ENCODE results near the gene MAB21L3.

The MAB21L3 gene

GRCh38 chr1:116076831-116077230 is 34.4 kb upstream of the MAB21L3 start:
- no peaks in the 10 kb centered on the region for H3K27me3 ChIP-seq (replicated peaks in 2 of 5; ENCODE audit: control insufficient read depth in 4 of 5, insufficient read depth in 5 of 5, low read length in 4 of 5)
- H3K36me3 ChIP-seq (ENCODE audit: control insufficient read depth in 4 of 4, insufficient read depth in 4 of 4, low read length in 3 of 4), result no peaks in the 10 kb centered on the region
- H3K27ac ChIP-seq (ENCODE audit: insufficient read depth in 1 of 2, low read depth in 1 of 2, low read length in 2 of 2, poor library complexity in 1 of 2, severe bottlenecking in 2 of 2), result no peak overlapping the region
- ChIA-PET POLR2A (no interaction called here), CTCF (no interaction called here)
- no peak overlapping the region for H3K4me3 ChIP-seq (ENCODE audit: control insufficient read depth in 1 of 7, extremely low read depth in 1 of 7, insufficient read depth in 4 of 7, low read depth in 2 of 7, low read length in 6 of 7)
- no peak for DNase-seq
- WGBS (ENCODE audit: insufficient coverage), result no CpG with 5 or more reads among the region's 3 CpGs
- no peaks in the 10 kb centered on the region for H3K9me3 ChIP-seq (ENCODE audit: control extremely low read depth in 1 of 5, control insufficient read depth in 4 of 5, insufficient read depth in 2 of 5, low read depth in 1 of 5, low read length in 4 of 5)
- H3K4me1 ChIP-seq (ENCODE audit: control extremely low read depth in 1 of 4, control insufficient read depth in 4 of 4, insufficient read depth in 4 of 4, low read length in 3 of 4), result no peaks in the 10 kb centered on the region

GRCh38 chr1:116078699-116079223 is 32.4 kb upstream of the MAB21L3 start:
- H3K4me1 ChIP-seq (ENCODE audit: control extremely low read depth in 1 of 4, control insufficient read depth in 4 of 4, insufficient read depth in 4 of 4, low read length in 3 of 4), result no peaks in the 10 kb centered on the region
- H3K36me3 ChIP-seq (ENCODE audit: control insufficient read depth in 4 of 4, insufficient read depth in 4 of 4, low read length in 3 of 4), result no peaks in the 10 kb centered on the region
- H3K27ac ChIP-seq (ENCODE audit: insufficient read depth in 1 of 2, low read depth in 1 of 2, low read length in 2 of 2, poor library complexity in 1 of 2, severe bottlenecking in 2 of 2), result no peak overlapping the region
- CTCF ChIA-PET, result no interaction called here
- no peaks in the 10 kb centered on the region for H3K9me3 ChIP-seq (ENCODE audit: control extremely low read depth in 1 of 5, control insufficient read depth in 4 of 5, insufficient read depth in 2 of 5, low read depth in 1 of 5, low read length in 4 of 5)
- H3K4me3 ChIP-seq (ENCODE audit: control insufficient read depth in 1 of 7, extremely low read depth in 1 of 7, insufficient read depth in 4 of 7, low read depth in 2 of 7, low read length in 6 of 7), result no peak overlapping the region
- POLR2A ChIA-PET, result no interaction called here
- no peaks in the 10 kb centered on the region for H3K27me3 ChIP-seq (replicated peaks in 2 of 5; ENCODE audit: control insufficient read depth in 4 of 5, insufficient read depth in 5 of 5, low read length in 4 of 5)
- WGBS (ENCODE audit: insufficient coverage), result 82% methylated on average over 3 of the region's 6 CpGs
- DNase-seq, result no peak

DNA sequence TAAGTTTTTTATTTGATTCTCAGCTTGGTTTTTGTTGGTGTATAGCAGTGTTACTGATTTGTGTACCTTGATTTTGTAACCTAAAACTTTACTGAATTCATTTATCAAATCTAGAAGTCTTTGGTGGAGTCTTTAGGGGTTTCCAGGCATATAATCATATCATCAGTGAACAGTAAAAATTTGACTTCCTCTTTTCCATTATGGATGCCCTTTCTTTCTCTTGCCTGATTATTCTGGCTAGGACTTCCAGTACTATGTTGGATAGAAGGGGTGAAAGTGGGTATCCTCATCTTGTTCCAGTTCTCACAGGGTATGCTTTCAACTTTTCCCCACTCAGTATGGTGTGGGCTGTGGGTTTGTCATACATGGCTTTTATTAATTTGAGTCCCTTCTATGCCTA is 23.6 kb upstream of the MAB21L3 start:
- POLR2A ChIA-PET, result no interaction called here
- no peaks in the 10 kb centered on the region for H3K4me1 ChIP-seq (ENCODE audit: control extremely low read depth in 1 of 4, control insufficient read depth in 4 of 4, insufficient read depth in 4 of 4, low read length in 3 of 4)
- H3K36me3 ChIP-seq (ENCODE audit: control insufficient read depth in 4 of 4, insufficient read depth in 4 of 4, low read length in 3 of 4), result no peaks in the 10 kb centered on the region

GRCh38 chr1:116089870-116090269 is 21.3 kb upstream of the MAB21L3 start:
- POLR2A ChIA-PET, result no interaction called here
- DNase-seq, result no peak
- Histone ChIP-seq H3K4me1 (ENCODE audit: control extremely low read depth in 1 of 4, control insufficient read depth in 4 of 4, insufficient read depth in 4 of 4, low read length in 3 of 4) (no peaks in the 10 kb centered on the region), H3K4me3 (ENCODE audit: control insufficient read depth in 1 of 7, extremely low read depth in 1 of 7, insufficient read depth in 4 of 7, low read depth in 2 of 7, low read length in 6 of 7) (no peak overlapping the region), H3K9me3 (ENCODE audit: control extremely low read depth in 1 of 5, control insufficient read depth in 4 of 5, insufficient read depth in 2 of 5, low read depth in 1 of 5, low read length in 4 of 5) (peaks cover 0 to 54% (median 8%) of the 10 kb centered on the region in 5 experiments), H3K27me3 (replicated peaks in 2 of 5; ENCODE audit: control insufficient read depth in 4 of 5, insufficient read depth in 5 of 5, low read length in 4 of 5) (no peaks in the 10 kb centered on the region), H3K36me3 (ENCODE audit: control insufficient read depth in 4 of 4, insufficient read depth in 4 of 4, low read length in 3 of 4) (no peaks in the 10 kb centered on the region), H3K27ac (ENCODE audit: insufficient read depth in 1 of 2, low read depth in 1 of 2, low read length in 2 of 2, poor library complexity in 1 of 2, severe bottlenecking in 2 of 2) (no peak overlapping the region)
- CTCF ChIA-PET, result no interaction called here
- WGBS (ENCODE audit: insufficient coverage), result 100% methylated on average over 1 of the region's 1 CpG

More for the DNA sequence above, 23.6 kb upstream of the MAB21L3 start:
- Histone ChIP-seq H3K4me3 (ENCODE audit: control insufficient read depth in 1 of 7, extremely low read depth in 1 of 7, insufficient read depth in 4 of 7, low read depth in 2 of 7, low read length in 6 of 7) (no peak overlapping the region), H3K9me3 (ENCODE audit: control extremely low read depth in 1 of 5, control insufficient read depth in 4 of 5, insufficient read depth in 2 of 5, low read depth in 1 of 5, low read length in 4 of 5) (peaks cover 0 to 41% (median 5%) of the 10 kb centered on the region in 5 experiments), H3K27ac (ENCODE audit: insufficient read depth in 1 of 2, low read depth in 1 of 2, low read length in 2 of 2, poor library complexity in 1 of 2, severe bottlenecking in 2 of 2) (no peak overlapping the region), H3K27me3 (replicated peaks in 2 of 5; ENCODE audit: control insufficient read depth in 4 of 5, insufficient read depth in 5 of 5, low read length in 4 of 5) (no peaks in the 10 kb centered on the region)
- CTCF ChIA-PET, result no interaction called here
- no peak for DNase-seq

DNA sequence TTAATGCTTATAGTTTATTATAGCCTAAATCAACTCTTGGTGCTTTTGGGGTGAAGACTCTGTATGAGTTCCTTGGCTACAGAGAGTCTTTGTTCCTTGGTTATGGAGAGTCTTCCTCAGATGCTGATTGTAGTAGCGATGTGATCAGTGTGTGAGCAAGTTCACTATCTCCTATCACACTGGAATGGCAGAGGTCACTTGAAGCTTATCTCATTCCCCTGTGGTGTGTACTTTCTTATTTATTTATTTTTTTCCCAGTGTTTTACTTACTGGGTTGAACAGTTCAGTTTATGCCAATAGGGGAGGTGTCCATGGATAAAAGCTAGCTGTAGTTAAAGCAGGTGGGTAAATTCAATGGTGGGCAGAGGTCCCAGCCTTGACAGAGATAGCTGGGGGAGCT is 20.1 kb upstream of the MAB21L3 start:
- H3K4me1 ChIP-seq (ENCODE audit: control extremely low read depth in 1 of 4, control insufficient read depth in 4 of 4, insufficient read depth in 4 of 4, low read length in 3 of 4), result no peaks in the 10 kb centered on the region
- peaks cover 0 to 59% (median 8%) of the 10 kb centered on the region in 5 experiments for H3K9me3 ChIP-seq (ENCODE audit: control extremely low read depth in 1 of 5, control insufficient read depth in 4 of 5, insufficient read depth in 2 of 5, low read depth in 1 of 5, low read length in 4 of 5)
- no peaks in the 10 kb centered on the region for H3K27me3 ChIP-seq (replicated peaks in 2 of 5; ENCODE audit: control insufficient read depth in 4 of 5, insufficient read depth in 5 of 5, low read length in 4 of 5)
- no peak for DNase-seq
- no peak overlapping the region for H3K4me3 ChIP-seq (ENCODE audit: control insufficient read depth in 1 of 7, extremely low read depth in 1 of 7, insufficient read depth in 4 of 7, low read depth in 2 of 7, low read length in 6 of 7)
- no peaks in the 10 kb centered on the region for H3K36me3 ChIP-seq (ENCODE audit: control insufficient read depth in 4 of 4, insufficient read depth in 4 of 4, low read length in 3 of 4)
- no peak overlapping the region for H3K27ac ChIP-seq (ENCODE audit: insufficient read depth in 1 of 2, low read depth in 1 of 2, low read length in 2 of 2, poor library complexity in 1 of 2, severe bottlenecking in 2 of 2)
- POLR2A ChIA-PET, result no interaction called here
- CTCF ChIA-PET, result no interaction called here
- no CpG with 5 or more reads among the region's 1 CpG for WGBS (ENCODE audit: insufficient coverage)

GRCh38 chr1:116092752-116093489 is 18.3 kb upstream of the MAB21L3 start:
- CTCF ChIA-PET, result no interaction called here
- Histone ChIP-seq H3K27ac (ENCODE audit: insufficient read depth in 1 of 2, low read depth in 1 of 2, low read length in 2 of 2, poor library complexity in 1 of 2, severe bottlenecking in 2 of 2) (no peak overlapping the region), H3K4me3 (ENCODE audit: control insufficient read depth in 1 of 7, extremely low read depth in 1 of 7, insufficient read depth in 4 of 7, low read depth in 2 of 7, low read length in 6 of 7) (no peak overlapping the region), H3K36me3 (ENCODE audit: control insufficient read depth in 4 of 4, insufficient read depth in 4 of 4, low read length in 3 of 4) (no peaks in the 10 kb centered on the region), H3K9me3 (ENCODE audit: control extremely low read depth in 1 of 5, control insufficient read depth in 4 of 5, insufficient read depth in 2 of 5, low read depth in 1 of 5, low read length in 4 of 5) (peaks cover 0 to 65% (median 8%) of the 10 kb centered on the region in 5 experiments), H3K4me1 (ENCODE audit: control extremely low read depth in 1 of 4, control insufficient read depth in 4 of 4, insufficient read depth in 4 of 4, low read length in 3 of 4) (no peaks in the 10 kb centered on the region), H3K27me3 (replicated peaks in 2 of 5; ENCODE audit: control insufficient read depth in 4 of 5, insufficient read depth in 5 of 5, low read length in 4 of 5) (no peaks in the 10 kb centered on the region)
- WGBS (ENCODE audit: insufficient coverage), result 40% methylated on average over 2 of the region's 3 CpGs
- no peak for DNase-seq
- POLR2A ChIA-PET, result no interaction called here

DNA sequence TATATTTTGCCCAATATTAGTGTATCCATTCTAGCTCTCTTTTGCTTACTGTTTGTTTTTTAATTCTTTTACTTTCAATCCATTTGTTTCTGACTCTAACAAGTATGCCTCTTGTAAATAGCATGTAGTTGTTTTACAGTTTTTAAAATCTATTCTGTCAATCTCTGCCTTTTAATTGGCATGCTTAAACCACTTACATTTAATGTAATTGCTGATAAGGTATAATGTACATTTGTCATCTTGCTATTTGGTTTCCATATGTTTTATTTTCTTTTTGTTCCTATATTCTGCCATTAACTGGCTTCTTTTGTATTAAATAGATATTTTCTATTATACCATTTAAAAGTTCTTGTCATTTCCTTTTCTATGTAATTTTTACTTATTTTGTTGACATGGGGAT is 16.2 kb upstream of the MAB21L3 start:
- no peak overlapping the region for H3K4me3 ChIP-seq (ENCODE audit: control insufficient read depth in 1 of 7, extremely low read depth in 1 of 7, insufficient read depth in 4 of 7, low read depth in 2 of 7, low read length in 6 of 7)
- no peaks in the 10 kb centered on the region for H3K36me3 ChIP-seq (ENCODE audit: control insufficient read depth in 4 of 4, insufficient read depth in 4 of 4, low read length in 3 of 4)
- H3K27me3 ChIP-seq (replicated peaks in 2 of 5; ENCODE audit: control insufficient read depth in 4 of 5, insufficient read depth in 5 of 5, low read length in 4 of 5), result no peaks in the 10 kb centered on the region
- ChIA-PET POLR2A (no interaction called here), CTCF (no interaction called here)
- no peak overlapping the region for H3K27ac ChIP-seq (ENCODE audit: insufficient read depth in 1 of 2, low read depth in 1 of 2, low read length in 2 of 2, poor library complexity in 1 of 2, severe bottlenecking in 2 of 2)
- DNase-seq, result no peak
- H3K9me3 ChIP-seq (ENCODE audit: control extremely low read depth in 1 of 5, control insufficient read depth in 4 of 5, insufficient read depth in 2 of 5, low read depth in 1 of 5, low read length in 4 of 5), result peaks cover 0 to 49% (median 6%) of the 10 kb centered on the region in 5 experiments
- H3K4me1 ChIP-seq (ENCODE audit: control extremely low read depth in 1 of 4, control insufficient read depth in 4 of 4, insufficient read depth in 4 of 4, low read length in 3 of 4), result no peaks in the 10 kb centered on the region
